CD14-positive monocyte (primary cell): ENCODE data around the gene ZNF439. TPM values are rescaled to one million over a fixed set of nuclear protein-coding genes. Genes with fewer than 3 reads are reported as not detected.

Experiments
- DNase-seq, 3 donors: peaks; one replicate each; pipeline ENCODE4 v3.0.0-alpha.2; 2011 to 2022
- H2AFZ ChIP-seq: 2 replicates; pipeline ENCODE4 v1.6.0; 2012; ENCODE audit warnings: mild to moderate bottlenecking, low read depth, low read length, inconsistent platforms; ENCODE audit not compliant: insufficient read depth, poor library complexity, severe bottlenecking
- H3K27ac ChIP-seq, 2 donors: 1 replicate in 1 of 2; 2 replicates in 1 of 2; pipeline ENCODE4 v1.5.1; 2012 to 2013; ENCODE audit warnings: low read length in 2 of 2, control low read depth in 1 of 2, inconsistent platforms in 1 of 2, low read depth in 1 of 2, mild to moderate bottlenecking in 1 of 2
- H3K27me3 ChIP-seq, 2 donors: one replicate each; pipeline versions ENCODE4 v1.6.0 to v1.6.1; 2011 to 2013; ENCODE audit warnings: low read length in 2 of 2; ENCODE audit not compliant: control insufficient read depth in 2 of 2, insufficient read depth in 2 of 2
- H3K36me3 ChIP-seq, 2 donors: replicated peaks in 1 of 2; 1 replicate in 1 of 2; 2 replicates in 1 of 2; pipeline versions ENCODE4 v1.5.1 to v1.6.1; 2012 to 2013; ENCODE audit warnings: low read length in 2 of 2, control low read depth in 1 of 2, inconsistent platforms in 1 of 2, mild to moderate bottlenecking in 1 of 2; ENCODE audit not compliant: insufficient read depth in 2 of 2, control insufficient read depth in 1 of 2
- H3K4me1 ChIP-seq, 2 donors: 1 replicate in 1 of 2; 2 replicates in 1 of 2; pipeline versions ENCODE4 v1.5.1 to v1.6.1; 2012 to 2013; ENCODE audit warnings: low read length in 2 of 2, control low read depth in 1 of 2, inconsistent platforms in 1 of 2, mild to moderate bottlenecking in 1 of 2, moderate library complexity in 1 of 2; ENCODE audit not compliant: insufficient read depth in 2 of 2, control insufficient read depth in 1 of 2
- H3K4me2 ChIP-seq: replicated peaks from 2 replicates; pipeline ENCODE3; 2012; ENCODE audit warnings: low read length, moderate library complexity, mild to moderate bottlenecking; ENCODE audit not compliant: poor library complexity, severe bottlenecking; ENCODE audit errors: extremely low read depth
- H3K4me3 ChIP-seq, 3 experiments: fragments of 200-600 bp in 1 of 3; sonication (generic) in 1 of 3; replicated peaks in 1 of 3; 1 replicate in 2 of 3; 2 replicates in 1 of 3; pipeline ENCODE4 v1.5.1; 2011 to 2013; ENCODE audit warnings: low read length in 3 of 3, mild to moderate bottlenecking in 3 of 3, control low read depth in 2 of 3, low read depth in 2 of 3, inconsistent platforms in 1 of 3, moderate library complexity in 1 of 3
- H3K79me2 ChIP-seq: 2 replicates; pipeline ENCODE4 v1.6.0; 2012; ENCODE audit warnings: mild to moderate bottlenecking, control low read depth, inconsistent platforms, low read length, moderate library complexity; ENCODE audit not compliant: insufficient read depth
- H3K9ac ChIP-seq: 2 replicates; pipeline ENCODE4 v1.6.0; 2017; ENCODE audit warnings: low read length, mild to moderate bottlenecking; ENCODE audit not compliant: insufficient read depth, poor library complexity, severe bottlenecking
- H3K9me3 ChIP-seq, 2 donors: replicated peaks in 1 of 2; 1 replicate in 1 of 2; 2 replicates in 1 of 2; pipeline versions ENCODE4 v1.5.1 to v1.6.1; 2012 to 2013; ENCODE audit warnings: low read length in 2 of 2, control low read depth in 1 of 2; ENCODE audit not compliant: control insufficient read depth in 1 of 2, insufficient read depth in 1 of 2
- H4K20me1 ChIP-seq: 2 replicates; pipeline ENCODE4 v1.6.0; 2012; ENCODE audit warnings: mild to moderate bottlenecking, low read length, control low read depth, moderate library complexity; ENCODE audit not compliant: insufficient read depth
- H3K27ac Mint-ChIP-seq, 7 donors: one replicate each; pipeline ENCODE4 v1.8.0; 2020; ENCODE audit warnings: mild to moderate bottlenecking in 7 of 7, mixed read lengths in 7 of 7, moderate library complexity in 6 of 7, inconsistent platforms in 2 of 7
- H3K27me3 Mint-ChIP-seq, 3 donors: one replicate each; pipeline ENCODE4 v1.8.0; 2021 to 2022; ENCODE audit warnings: low read depth in 3 of 3, mild to moderate bottlenecking in 3 of 3, mixed read lengths in 3 of 3, moderate library complexity in 3 of 3, inconsistent platforms in 1 of 3
- H3K36me3 Mint-ChIP-seq, 2 donors: one replicate each; pipeline ENCODE4 v1.8.0; 2020; ENCODE audit warnings: mixed read lengths in 2 of 2, inconsistent platforms in 1 of 2, mild to moderate bottlenecking in 1 of 2
- H3K4me1 Mint-ChIP-seq: one replicate; pipeline ENCODE4 v1.8.0; 2020; ENCODE audit warnings: mild to moderate bottlenecking, mixed read lengths
- H3K4me3 Mint-ChIP-seq, 2 donors: one replicate each; pipeline ENCODE4 v1.8.0; 2020; ENCODE audit warnings: mild to moderate bottlenecking in 2 of 2, mixed read lengths in 2 of 2, moderate library complexity in 1 of 2
- H3K9me3 Mint-ChIP-seq, 7 donors: one replicate each; pipeline ENCODE4 v1.8.0; 2020 to 2022; ENCODE audit warnings: mixed read lengths in 7 of 7, mild to moderate bottlenecking in 6 of 7, moderate library complexity in 6 of 7, inconsistent platforms in 2 of 7
- CTCF ChIP-seq: fragments of 200-600 bp; IDR thresholded peaks from one replicate; pipeline ENCODE4 v1.8.0; 2022; ENCODE audit warnings: antibody characterized with exemption, mild to moderate bottlenecking
- WGBS: methylation state at CpG from one replicate; pipeline ENCODE4 v1.1.5; 2013; ENCODE audit warnings: missing lambda C conversion rate; ENCODE audit not compliant: insufficient coverage; 5-methylcytosine and 5-hydroxymethylcytosine counted together
- intact Hi-C, 2 donors: fragments of 100-400 bp; cut with micrococcal nuclease; formaldehyde crosslinking; loops; one replicate each; pipeline versions ENCODE4 v1.15.0 to v1.15.1; 2023
- polyA plus RNA-seq, 3 donors: library from polyadenylated mRNA; depleted of rRNA in 1 of 3; unstranded in 2 of 3; stranded (reverse) in 1 of 3; fragments of 300-500 nt in 2 of 3; fragments of >200 nt in 1 of 3; fragmentation: Illumina TruSeq in 2 of 3; gene quantifications; 1 replicate in 2 of 3; 2 replicates in 1 of 3; pipeline ENCODE4 v1.2.3, GENCODE V29; 2012 to 2021

ZNF439 gene
- polyA plus RNA-seq, 3 donors = 0.31 to 2.1 (median 0.82) TPM

GRCh38 chr19:11882606-11883005 is 34.1 kb downstream of the ZNF439 start:
- intact Hi-C loops = loop anchor here in 1 of 2 donors (2.0 to 5.0 kb wide), 2 partner anchors 85 to 258 kb away; partner anchors contain the start of genes ZNF20 and ZNF491
- no peaks in the 10 kb centered on the region for H3K36me3 Mint-ChIP-seq
- H3K27ac Mint-ChIP-seq = no peak overlapping the region
- Histone ChIP-seq H3K9ac (no peak overlapping the region), H2AFZ (no peak overlapping the region), H3K79me2 (no peaks in the 10 kb centered on the region), H3K27ac (no peak overlapping the region), H3K4me3 (no peak overlapping the region), H3K4me2 (no peak overlapping the region), H4K20me1 (no peaks in the 10 kb centered on the region), H3K9me3 (peaks cover 10 to 22% of the 10 kb centered on the region in 2 donors), H3K27me3 (no peaks in the 10 kb centered on the region), H3K36me3 (no peaks in the 10 kb centered on the region), H3K4me1 (peaks cover 8% of the 10 kb centered on the region in 2 donors)
- WGBS = no CpG with 5 or more reads among the region's 2 CpGs
- H3K4me3 Mint-ChIP-seq = no peak overlapping the region
- peaks cover 2 to 9% (median 2%) of the 10 kb centered on the region in 3 donors for H3K27me3 Mint-ChIP-seq
- H3K9me3 Mint-ChIP-seq = peaks cover 17 to 38% (median 31%) of the 10 kb centered on the region in 7 donors
- peaks cover 9% of the 10 kb centered on the region for H3K4me1 Mint-ChIP-seq
- no peak for TF ChIP-seq CTCF
- no peak for DNase-seq

GRCh38 chr19:11887234-11887610 is 38.7 kb downstream of the ZNF439 start:
- H3K79me2 ChIP-seq = peaks cover 21% of the 10 kb centered on the region
- no peak for TF ChIP-seq CTCF
- peak overlapping the region; percentile 83 for H3K9ac ChIP-seq
- H3K4me2 ChIP-seq = peak overlapping the region; percentile 92
- peak overlapping the region; percentile 98 for H2AFZ ChIP-seq
- H3K27ac ChIP-seq = peak overlapping the region; percentile 75 to 89
- Mint-ChIP-seq H3K27ac (peak overlapping the region in 4 of 7 donors; percentile 87 to 92 (median 88)), H3K4me3 (peak overlapping the region; percentile 92 to 97), H3K27me3 (peaks cover 0 to 6% (median 0%) of the 10 kb centered on the region in 3 donors), H3K4me1 (peaks cover 25% of the 10 kb centered on the region), H3K9me3 (peaks cover 5 to 25% (median 18%) of the 10 kb centered on the region in 7 donors), H3K36me3 (peaks cover 3 to 14% of the 10 kb centered on the region in 2 donors)
- peak in 2 of 3 donors; percentile 1 to 7 for DNase-seq
- H3K4me3 ChIP-seq = peak overlapping the region; percentile 70 to 91 (median 90)
- intact Hi-C loops = no loop called here
- no peaks in the 10 kb centered on the region for H4K20me1 ChIP-seq
- no peaks in the 10 kb centered on the region for H3K36me3 ChIP-seq
- 10% methylated on average over 5 of the region's 7 CpGs for WGBS
- H3K27me3 ChIP-seq = no peaks in the 10 kb centered on the region
- peaks cover 0 to 10% of the 10 kb centered on the region in 2 donors for H3K9me3 ChIP-seq
- peaks cover 19 to 23% of the 10 kb centered on the region in 2 donors for H3K4me1 ChIP-seq
